ENCODE data around the gene SLC25A10. TPM values are rescaled to one million over a fixed set of nuclear protein-coding genes. Genes with fewer than 3 reads are reported as not detected.
"Not testable (repeated sequence)": the region's sequence is repeated elsewhere in the genome, so short reads cannot be mapped to it uniquely, and the experiment has no call there.

The SLC25A10 gene
- total RNA-seq, 2 experiments from 2014 or later = 41.0 to 43.4 TPM

GRCh38 chr17:81738801-81739393 lies 26.8 kb downstream of the SLC25A10 start:
- Mint-ChIP-seq H3K4me3 (no peak overlapping the region), H3K36me3 (no peaks in the 10 kb centered on the region), H3K27ac (no peak overlapping the region), H3K27me3 (peaks cover 32% of the 10 kb centered on the region), H3K4me1 (peaks cover 5% of the 10 kb centered on the region), H3K9me3 (no peaks in the 10 kb centered on the region)
- DNase-seq = no peak

- not testable (repeated sequence) for H3K27ac Mint-ChIP-seq, DNase-seq, H3K4me1 Mint-ChIP-seq, H3K4me3 Mint-ChIP-seq, H3K36me3 Mint-ChIP-seq, H3K9me3 Mint-ChIP-seq
- peaks cover 31% of the 10 kb centered on the region for H3K27me3 Mint-ChIP-seq
These were observed 27.5 kb downstream of the SLC25A10 start for GRCh38 chr17:81739593-81739992.

- Mint-ChIP-seq H3K4me3 (no peak overlapping the region), H3K9me3 (no peaks in the 10 kb centered on the region), H3K27ac (no peak overlapping the region), H3K36me3 (no peaks in the 10 kb centered on the region), H3K27me3 (peaks cover 26% of the 10 kb centered on the region), H3K4me1 (peaks cover 5% of the 10 kb centered on the region)
- DNase-seq = no peak
These were observed 28.4 kb downstream of the SLC25A10 start for GRCh38 chr17:81740395-81740961.

- peaks cover 21% of the 10 kb centered on the region for H3K27me3 Mint-ChIP-seq
- H3K36me3 Mint-ChIP-seq = no peaks in the 10 kb centered on the region
- no peak for DNase-seq
These were observed 29.0 kb downstream of the SLC25A10 start for GRCh38 chr17:81741049-81741593.

GRCh38 chr17:81741594-81742452 lies 29.7 kb downstream of the SLC25A10 start:
- Mint-ChIP-seq H3K4me3 (no peak overlapping the region), H3K36me3 (no peaks in the 10 kb centered on the region), H3K9me3 (no peaks in the 10 kb centered on the region), H3K27ac (no peak overlapping the region), H3K4me1 (peaks cover 2% of the 10 kb centered on the region), H3K27me3 (peaks cover 21% of the 10 kb centered on the region)
- no peak for DNase-seq

More at GRCh38 chr17:81741049-81741593, 29.0 kb downstream of the SLC25A10 start:
- Mint-ChIP-seq H3K9me3 (no peaks in the 10 kb centered on the region), H3K4me1 (peaks cover 2% of the 10 kb centered on the region), H3K4me3 (no peak overlapping the region), H3K27ac (no peak overlapping the region)

Other genes starting within 250 kb of the SLC25A10 start
- 1,000 to 10,000 TPM; 4,989 to 4,998 TPM for gene ACTG1, start 199.5 kb upstream of the SLC25A10 start, total RNA-seq
- under 1 TPM; 0.29 to 0.36 TPM for gene FSCN2, start 183.9 kb upstream of the SLC25A10 start, total RNA-seq
- gene FAAP100, start 159.9 kb upstream of the SLC25A10 start, total RNA-seq = 10 to 100 TPM; 48.1 to 51.1 TPM
- 100 to 1,000 TPM; 103 TPM for gene NPLOC4, start 75.2 kb upstream of the SLC25A10 start, total RNA-seq
- under 1 TPM; 0.19 to 0.26 TPM for gene TSPAN10, start 75.1 kb upstream of the SLC25A10 start, total RNA-seq
- gene PDE6G, start 55.7 kb upstream of the SLC25A10 start, total RNA-seq = 1 to 10 TPM; 8.6 to 9.1 TPM
- gene OXLD1, start 45.7 kb upstream of the SLC25A10 start, total RNA-seq = 10 to 100 TPM; 53.0 to 56.1 TPM
- 10 to 100 TPM; 54.8 to 63.3 TPM for gene CCDC137, start 45.5 kb upstream of the SLC25A10 start, total RNA-seq
- 10 to 100 TPM; 17.9 to 19.2 TPM for gene ARL16, start 28.5 kb upstream of the SLC25A10 start, total RNA-seq
- 100 to 1,000 TPM in 1 of 2 experiments, 10 to 100 TPM in 1; 99.3 to 107 TPM for gene HGS, start 28.3 kb upstream of the SLC25A10 start, total RNA-seq
- 100 to 1,000 TPM; 211 to 227 TPM for gene MRPL12, start 8.9 kb upstream of the SLC25A10 start, total RNA-seq
- gene GCGR, start 91.9 kb downstream of the SLC25A10 start, total RNA-seq = not detected
- 10 to 100 TPM; 45.4 to 48.4 TPM for gene MCRIP1, start 121.0 kb downstream of the SLC25A10 start, total RNA-seq
- gene PPP1R27, start 122.8 kb downstream of the SLC25A10 start, total RNA-seq = not detected
- 100 to 1,000 TPM; 395 to 405 TPM for gene P4HB, start 148.3 kb downstream of the SLC25A10 start, total RNA-seq
- 100 to 1,000 TPM; 556 to 594 TPM for gene ARHGDIA, start 159.1 kb downstream of the SLC25A10 start, total RNA-seq
- 100 to 1,000 TPM; 306 to 311 TPM for gene ALYREF, start 179.3 kb downstream of the SLC25A10 start, total RNA-seq
- 100 to 1,000 TPM; 119 to 126 TPM for gene ANAPC11, start 179.4 kb downstream of the SLC25A10 start, total RNA-seq
- gene NPB, start 190.0 kb downstream of the SLC25A10 start, total RNA-seq = under 1 TPM in 1 of 2 experiments, not detected in 1; 0.47 TPM
- 10 to 100 TPM; 20.8 to 21.4 TPM for gene PCYT2, start 199.1 kb downstream of the SLC25A10 start, total RNA-seq
- gene SIRT7, start 205.9 kb downstream of the SLC25A10 start, total RNA-seq = 10 to 100 TPM; 27.3 to 30.1 TPM
- 10 to 100 TPM; 18.4 to 19.2 TPM for gene MAFG, start 215.5 kb downstream of the SLC25A10 start, total RNA-seq
- 100 to 1,000 TPM; 158 to 169 TPM for gene PYCR1, start 225.0 kb downstream of the SLC25A10 start, total RNA-seq
- not detected for gene MYADML2, start 234.9 kb downstream of the SLC25A10 start, total RNA-seq
- under 1 TPM; 0.19 to 0.36 TPM for gene NOTUM, start 248.9 kb downstream of the SLC25A10 start, total RNA-seq

All from activated naive CD8-positive, alpha-beta T cell treated with anti-CD3 and anti-CD28 coated beads for 36 hours (primary cell).